ENCODE measurements around the gene OGFRL1. TPM values are rescaled to one million over a fixed set of nuclear protein-coding genes. Genes with fewer than 3 reads are reported as not detected.

The OGFRL1 gene
- total RNA-seq, 2 donors from 2014 or later = 8.6 to 22.6 TPM

GRCh38 chr6:71290611-71291010 is 2.0 kb downstream of the OGFRL1 start:
- ATAC-seq (no peak), DNase-seq (no peak)
- intact Hi-C loops (cut with DNase I) = no loop called here
- TF ChIP-seq, protein P1, sequence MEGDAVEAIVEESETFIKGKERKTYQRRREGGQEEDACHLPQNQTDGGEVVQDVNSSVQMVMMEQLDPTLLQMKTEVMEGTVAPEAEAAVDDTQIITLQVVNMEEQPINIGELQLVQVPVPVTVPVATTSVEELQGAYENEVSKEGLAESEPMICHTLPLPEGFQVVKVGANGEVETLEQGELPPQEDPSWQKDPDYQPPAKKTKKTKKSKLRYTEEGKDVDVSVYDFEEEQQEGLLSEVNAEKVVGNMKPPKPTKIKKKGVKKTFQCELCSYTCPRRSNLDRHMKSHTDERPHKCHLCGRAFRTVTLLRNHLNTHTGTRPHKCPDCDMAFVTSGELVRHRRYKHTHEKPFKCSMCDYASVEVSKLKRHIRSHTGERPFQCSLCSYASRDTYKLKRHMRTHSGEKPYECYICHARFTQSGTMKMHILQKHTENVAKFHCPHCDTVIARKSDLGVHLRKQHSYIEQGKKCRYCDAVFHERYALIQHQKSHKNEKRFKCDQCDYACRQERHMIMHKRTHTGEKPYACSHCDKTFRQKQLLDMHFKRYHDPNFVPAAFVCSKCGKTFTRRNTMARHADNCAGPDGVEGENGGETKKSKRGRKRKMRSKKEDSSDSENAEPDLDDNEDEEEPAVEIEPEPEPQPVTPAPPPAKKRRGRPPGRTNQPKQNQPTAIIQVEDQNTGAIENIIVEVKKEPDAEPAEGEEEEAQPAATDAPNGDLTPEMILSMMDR (IDR thresholded peaks at IDR 0.05) = no peak
- no peak for TF ChIP-seq POLR2A (IDR thresholded peaks at IDR 0.05)
- 63 to 65% methylated on average over 2 of the region's 2 CpGs for WGBS, 2 donors
- no peaks in the 10 kb centered on the region for H3K9me3 ChIP-seq
- H3K4me1 ChIP-seq = peaks cover 47% of the 10 kb centered on the region
- no peaks in the 10 kb centered on the region for H3K36me3 ChIP-seq (replicated peaks in 1 of 2; ENCODE audit: insufficient read depth in 1 of 2, low read depth in 2 of 2)
- H3K27me3 ChIP-seq = no peaks in the 10 kb centered on the region
- H3K27ac ChIP-seq = peak overlapping the region in 1 of 4 donors; percentile 18
- no peak overlapping the region for H3K4me3 ChIP-seq

DNA sequence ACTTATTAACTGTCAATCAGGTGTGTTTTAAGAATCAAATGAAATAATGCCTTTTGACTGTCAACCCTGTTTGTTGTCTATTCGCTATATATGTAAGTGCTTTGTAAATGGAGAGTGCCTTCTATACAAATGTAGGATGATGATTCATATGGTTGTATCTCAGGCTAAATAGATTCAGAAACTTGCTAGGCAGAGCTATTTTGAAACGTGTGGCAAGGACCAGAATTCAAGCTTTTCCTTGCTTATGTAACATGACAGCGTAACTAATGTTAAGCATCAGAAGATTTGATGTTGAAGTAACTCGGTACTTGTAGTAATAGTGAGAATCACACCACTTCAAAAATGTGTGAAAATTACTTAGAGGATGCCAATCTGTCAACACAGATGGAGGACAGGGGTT is 3.4 kb downstream of the OGFRL1 start:
- peaks cover 45% of the 10 kb centered on the region for H3K4me1 ChIP-seq
- WGBS, 2 donors = 69 to 74% methylated on average over 4 of the region's 4 CpGs
- no peak overlapping the region for H3K4me3 ChIP-seq
- DNase-seq (no peak), ATAC-seq (no peak)
- TF ChIP-seq, protein P1 (IDR thresholded peaks at IDR 0.05) = no peak
- TF ChIP-seq POLR2A (IDR thresholded peaks at IDR 0.05) = no peak
- no peaks in the 10 kb centered on the region for H3K9me3 ChIP-seq
- H3K36me3 ChIP-seq (replicated peaks in 1 of 2; ENCODE audit: insufficient read depth in 1 of 2, low read depth in 2 of 2) = peaks cover 0 to 2% of the 10 kb centered on the region in 2 donors
- no peak overlapping the region for H3K27ac ChIP-seq
- no peaks in the 10 kb centered on the region for H3K27me3 ChIP-seq
- intact Hi-C loops (cut with DNase I) = no loop called here

DNA sequence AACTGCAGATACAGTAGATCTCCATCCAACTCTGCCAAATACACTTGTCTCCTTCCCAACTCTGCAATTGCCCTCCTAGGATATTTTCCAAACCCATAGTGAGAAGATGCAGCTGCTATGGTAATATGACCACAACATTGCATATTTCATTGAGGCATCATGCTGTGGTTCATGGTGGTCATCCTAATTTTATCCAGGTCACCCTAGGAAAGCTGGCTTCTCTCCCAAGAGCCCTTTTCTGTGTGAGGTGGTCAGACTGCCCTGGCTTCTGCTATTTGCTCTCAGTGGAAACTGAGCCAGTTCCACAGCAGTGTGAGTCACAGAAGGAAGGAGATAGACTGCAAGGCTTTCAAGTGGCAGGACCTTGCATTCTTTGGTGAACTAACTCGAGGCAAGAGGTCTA is 5.5 kb downstream of the OGFRL1 start:
- intact Hi-C loops (cut with DNase I) = no loop called here
- no peaks in the 10 kb centered on the region for H3K9me3 ChIP-seq
- no peak overlapping the region for H3K4me3 ChIP-seq
- DNase-seq (peak in 2 of 4 donors; percentile 22 to 38), ATAC-seq (peak; percentile 43)
- H3K27me3 ChIP-seq = no peaks in the 10 kb centered on the region
- H3K27ac ChIP-seq = no peak overlapping the region
- WGBS, 2 donors = 19 to 25% methylated on average over 1 of the region's 1 CpG
- peaks cover 32% of the 10 kb centered on the region for H3K4me1 ChIP-seq
- peaks cover 0 to 3% of the 10 kb centered on the region in 2 donors for H3K36me3 ChIP-seq (replicated peaks in 1 of 2; ENCODE audit: insufficient read depth in 1 of 2, low read depth in 2 of 2)
- TF ChIP-seq, protein P1 (IDR thresholded peaks at IDR 0.05) = no peak

- ATAC-seq (no peak), DNase-seq (no peak)
- Histone ChIP-seq H3K9me3 (no peaks in the 10 kb centered on the region), H3K27me3 (no peaks in the 10 kb centered on the region), H3K36me3 (replicated peaks in 1 of 2; ENCODE audit: insufficient read depth in 1 of 2, low read depth in 2 of 2) (peaks cover 0 to 3% of the 10 kb centered on the region in 2 donors), H3K27ac (no peak overlapping the region), H3K4me1 (peaks cover 6% of the 10 kb centered on the region), H3K4me3 (no peak overlapping the region)
- WGBS, 2 donors = 67 to 73% methylated on average over 1 of the region's 1 CpG
- intact Hi-C loops (cut with DNase I) = no loop called here
- TF ChIP-seq, protein P1 (IDR thresholded peaks at IDR 0.05) = no peak
- no peak for TF ChIP-seq POLR2A (IDR thresholded peaks at IDR 0.05)
Measured at GRCh38 chr6:71298459-71298858, 9.8 kb downstream of the OGFRL1 start.

Measured in body of pancreas (tissue), 4 donors.